GM12892 (cell line): ENCODE data around the gene GLIS1.

Experiments used
- DNase-seq: peaks from one replicate; pipeline ENCODE4 v3.0.0; 2011; ENCODE audit not compliant: insufficient read length
- FAIRE-seq: peaks from 2 replicates; lab custom pipeline; 2011; peaks lifted over from hg19 to GRCh38; lab: Jason Lieb, UNC
- POLR2A ChIP-seq: IDR thresholded peaks from 2 replicates; pipeline ENCODE4 v1.6.1; 2011; ENCODE audit warnings: low read depth, low read length, control low read depth
- POLR2AphosphoS5 ChIP-seq: IDR thresholded peaks from 2 replicates; pipeline ENCODE4 v1.6.1; 2011; ENCODE audit warnings: low read depth, low read length, control low read depth
- TAF1 ChIP-seq: IDR thresholded peaks from 2 replicates; pipeline ENCODE4 v1.6.1; 2011; ENCODE audit warnings: low read depth, mild to moderate bottlenecking, control low read depth, low read length, borderline replicate concordance

GLIS1 gene

GRCh38 chr1:53468374-53468773, 270.6 kb downstream of the GLIS1 start:
- no peak for DNase-seq
- TF ChIP-seq POLR2A (no peak), TAF1 (no peak)
- no peak for FAIRE-seq

GRCh38 chr1:53467391-53467790, 271.6 kb downstream of the GLIS1 start:
- no peak for TF ChIP-seq TAF1
- TF ChIP-seq POLR2A: no peak
- TF ChIP-seq POLR2AphosphoS5: no peak
- DNase-seq (no peak), FAIRE-seq (no peak)

GRCh38 chr1:53465023-53465957, 273.7 kb downstream of the GLIS1 start:
- TF ChIP-seq POLR2AphosphoS5: no peak
- TF ChIP-seq TAF1: no peak
- TF ChIP-seq POLR2A: no peak
- DNase-seq (no peak), FAIRE-seq (no peak)

GRCh38 chr1:53463961-53464899, 274.7 kb downstream of the GLIS1 start:
- FAIRE-seq (no peak), DNase-seq (no peak)
- TF ChIP-seq POLR2AphosphoS5 (no peak), TAF1 (no peak), POLR2A (no peak)

- DNase-seq (no peak), FAIRE-seq (no peak)
- TF ChIP-seq TAF1: no peak
- no peak for TF ChIP-seq POLR2AphosphoS5
- no peak for TF ChIP-seq POLR2A
These were observed 276.0 kb downstream of the GLIS1 start for GRCh38 chr1:53462769-53463501.

GRCh38 chr1:53462193-53462592, 276.8 kb downstream of the GLIS1 start:
- TF ChIP-seq TAF1 (no peak), POLR2A (no peak), POLR2AphosphoS5 (no peak)
- DNase-seq (no peak), FAIRE-seq (no peak)

- DNase-seq (no peak), FAIRE-seq (no peak)
- TF ChIP-seq POLR2AphosphoS5: no peak
- no peak for TF ChIP-seq POLR2A
- no peak for TF ChIP-seq TAF1
These were observed 277.5 kb downstream of the GLIS1 start for GRCh38 chr1:53461323-53462044.

- FAIRE-seq (no peak), DNase-seq (no peak)
- no peak for TF ChIP-seq TAF1
- TF ChIP-seq POLR2A: no peak
- no peak for TF ChIP-seq POLR2AphosphoS5
These were observed 278.2 kb downstream of the GLIS1 start for GRCh38 chr1:53460666-53461322.

- DNase-seq (no peak), FAIRE-seq (no peak)
- TF ChIP-seq POLR2AphosphoS5 (no peak), TAF1 (no peak), POLR2A (no peak)
These were observed 278.7 kb downstream of the GLIS1 start for GRCh38 chr1:53460211-53460634.
